H9 (cell line): ENCODE measurements around the gene NPTN. TPM values are rescaled to one million over a fixed set of nuclear protein-coding genes. Genes with fewer than 3 reads are reported as not detected.

Experiments
- DNase-seq: peaks from one replicate; pipeline ENCODE4 v3.0.0-alpha.2; 2017
- H2AFZ ChIP-seq: one replicate; pipeline ENCODE4 v1.6.1; 2013; ENCODE audit warnings: mild to moderate bottlenecking, low read length, control low read depth, moderate library complexity
- H2AK5ac ChIP-seq: 2 replicates; pipeline ENCODE4 v1.6.1; 2013; ENCODE audit warnings: low read length, control low read depth, mixed read lengths; ENCODE audit not compliant: insufficient read length
- H2BK120ac ChIP-seq: one replicate; pipeline ENCODE4 v1.6.1; 2013; ENCODE audit warnings: low read depth, mild to moderate bottlenecking, low read length, control low read depth, inconsistent platforms; ENCODE audit not compliant: poor library complexity, severe bottlenecking
- H2BK12ac ChIP-seq: 2 replicates; pipeline ENCODE4 v1.6.1; 2013; ENCODE audit warnings: low read length, control low read depth, mixed read lengths, low read depth; ENCODE audit not compliant: insufficient read length
- H2BK15ac ChIP-seq: 2 replicates; pipeline ENCODE4 v1.6.1; 2013; ENCODE audit warnings: low read depth, low read length, control low read depth
- H2BK20ac ChIP-seq: one replicate; pipeline ENCODE4 v1.6.1; 2013; ENCODE audit warnings: low read depth, mild to moderate bottlenecking, low read length, control low read depth, inconsistent platforms; ENCODE audit not compliant: poor library complexity, severe bottlenecking
- H2BK5ac ChIP-seq: 2 replicates; pipeline ENCODE4 v1.6.1; 2013; ENCODE audit warnings: low read length, control low read depth, mixed read lengths; ENCODE audit not compliant: insufficient read length
- H3K14ac ChIP-seq: 2 replicates; pipeline ENCODE4 v1.6.1; 2013; ENCODE audit warnings: low read length, control low read depth; ENCODE audit not compliant: insufficient read depth
- H3K18ac ChIP-seq: 2 replicates; pipeline ENCODE4 v1.6.1; 2013; ENCODE audit warnings: low read depth, mild to moderate bottlenecking, mixed read lengths, low read length, control low read depth; ENCODE audit not compliant: insufficient read length
- H3K23ac ChIP-seq: 2 replicates; pipeline ENCODE4 v1.6.1; 2013; ENCODE audit warnings: low read length, control low read depth, mixed read lengths, low read depth; ENCODE audit not compliant: insufficient read length
- H3K23me2 ChIP-seq: 2 replicates; pipeline ENCODE4 v1.6.1; 2013; ENCODE audit warnings: low read depth, mild to moderate bottlenecking, mixed read lengths, low read length, control low read depth; ENCODE audit not compliant: insufficient read length, poor library complexity, severe bottlenecking
- H3K27ac ChIP-seq: 2 replicates; pipeline ENCODE4 v1.5.1; 2013; ENCODE audit warnings: low read length, control low read depth, mixed read lengths, low read depth; ENCODE audit not compliant: insufficient read length
- H3K27me3 ChIP-seq: 2 replicates; pipeline ENCODE4 v1.6.1; 2013; ENCODE audit warnings: low read length, control low read depth, inconsistent platforms; ENCODE audit not compliant: insufficient read depth
- H3K4ac ChIP-seq: 2 replicates; pipeline ENCODE4 v1.6.1; 2013; ENCODE audit warnings: low read depth, mild to moderate bottlenecking, control low read depth, inconsistent platforms, low read length, moderate library complexity
- H3K4me1 ChIP-seq: 2 replicates; pipeline ENCODE4 v1.6.1; 2013; ENCODE audit warnings: low read length, control low read depth, inconsistent platforms; ENCODE audit not compliant: insufficient read depth
- H3K4me2 ChIP-seq: 2 replicates; pipeline ENCODE4 v1.6.1; 2013; ENCODE audit warnings: low read length, control low read depth, mixed read lengths; ENCODE audit not compliant: insufficient read length, insufficient read depth
- H3K56ac ChIP-seq: 2 replicates; pipeline ENCODE4 v1.6.1; 2013; ENCODE audit warnings: low read depth, mild to moderate bottlenecking, mixed read lengths, low read length, control low read depth; ENCODE audit not compliant: insufficient read length
- H3K79me1 ChIP-seq: 2 replicates; pipeline ENCODE4 v1.6.1; 2013; ENCODE audit warnings: low read depth, mild to moderate bottlenecking, moderate library complexity, low read length, control low read depth, inconsistent platforms; ENCODE audit not compliant: insufficient read depth, poor library complexity, severe bottlenecking
- H3K79me2 ChIP-seq: 2 replicates; pipeline ENCODE4 v1.6.1; 2013; ENCODE audit warnings: low read length, control low read depth, inconsistent platforms; ENCODE audit not compliant: insufficient read depth
- H3K9ac ChIP-seq: 2 replicates; pipeline ENCODE4 v1.6.1; 2013; ENCODE audit warnings: low read length, control low read depth, mixed read lengths; ENCODE audit not compliant: insufficient read length; ENCODE audit errors: extremely low read depth
- H3K9me3 ChIP-seq: one replicate; pipeline ENCODE4 v1.6.1; 2013; ENCODE audit warnings: low read depth, low read length, inconsistent platforms; ENCODE audit not compliant: control insufficient read depth
- H3T11ph ChIP-seq: one replicate; pipeline ENCODE4 v1.6.1; 2013; ENCODE audit warnings: mild to moderate bottlenecking, low read length, control low read depth, inconsistent platforms
- H4K20me1 ChIP-seq: one replicate; pipeline ENCODE4 v1.6.1; 2013; ENCODE audit not compliant: control insufficient read depth, insufficient read length, insufficient read depth
- H4K5ac ChIP-seq: 2 replicates; pipeline ENCODE4 v1.6.1; 2013; ENCODE audit warnings: low read depth, mild to moderate bottlenecking, mixed read lengths, low read length, control low read depth; ENCODE audit not compliant: insufficient read length
- H4K8ac ChIP-seq: replicated peaks from 2 replicates; pipeline ENCODE4 v1.6.1; 2013; ENCODE audit warnings: low read length, control low read depth, mixed read lengths, low read depth; ENCODE audit not compliant: insufficient read length
- H4K91ac ChIP-seq: 2 replicates; pipeline ENCODE4 v1.6.1; 2013; ENCODE audit warnings: low read depth, mild to moderate bottlenecking, moderate library complexity, mixed read lengths, low read length, control low read depth; ENCODE audit not compliant: insufficient read length
- H3K27ac Mint-ChIP-seq, 3 experiments: 2 replicates in 2 of 3; 3 replicates in 1 of 3; pipeline ENCODE4 v1.8.0; 2020 to 2021; ENCODE audit warnings: mixed read lengths in 3 of 3, mild to moderate bottlenecking in 1 of 3, moderate library complexity in 1 of 3
- H3K27me3 Mint-ChIP-seq: 2 replicates; pipeline ENCODE4 v1.8.0; 2021; ENCODE audit warnings: low read depth, mild to moderate bottlenecking, moderate library complexity, mixed read lengths
- H3K36me3 Mint-ChIP-seq, 3 experiments: 2 replicates in 2 of 3; 3 replicates in 1 of 3; pipeline ENCODE4 v1.8.0; 2020 to 2021; ENCODE audit warnings: low read depth in 3 of 3, mixed read lengths in 3 of 3; ENCODE audit not compliant: insufficient read depth in 1 of 3
- H3K4me1 Mint-ChIP-seq, 2 experiments: 2 replicates each; pipeline ENCODE4 v1.8.0; 2020; ENCODE audit warnings: mixed read lengths in 2 of 2
- H3K4me3 Mint-ChIP-seq, 2 experiments: 2 replicates in 1 of 2; 3 replicates in 1 of 2; pipeline ENCODE4 v1.8.0; 2020 to 2021; ENCODE audit warnings: mild to moderate bottlenecking in 2 of 2, mixed read lengths in 2 of 2, moderate library complexity in 1 of 2
- H3K9me3 Mint-ChIP-seq, 2 experiments: 2 replicates in 1 of 2; 3 replicates in 1 of 2; pipeline ENCODE4 v1.8.0; 2020; ENCODE audit warnings: mild to moderate bottlenecking in 2 of 2, mixed read lengths in 2 of 2, moderate library complexity in 1 of 2
- CTCF ChIP-seq: fragments of 200-600 bp; sonication (generic); conservative IDR thresholded peaks from 3 replicates; pipeline ENCODE4 v1.8.0; 2021; ENCODE audit warnings: antibody characterized with exemption, mild to moderate bottlenecking
- WGBS: extraction: QIAGEN DNeasy Blood & Tissue Kit; methylation state at CpG from one replicate; pipeline ENCODE4 v1.1.7; 2013; ENCODE audit warnings: missing lambda C conversion rate, low lambda C conversion rate, mixed read lengths; ENCODE audit not compliant: insufficient read length; ENCODE audit errors: extremely low coverage; 5-methylcytosine and 5-hydroxymethylcytosine counted together
- total RNA-seq: library from RNA; stranded (reverse); gene quantifications from 2 replicates; pipeline ENCODE4 v1.2.1, GENCODE V29; 2021

The NPTN gene
- total RNA-seq, 1 experiment from 2014 or later, result 89.1 TPM

GRCh38 chr15:73593304-73594074 lies 39.7 kb downstream of the NPTN start:
- H3K18ac ChIP-seq, result no peak overlapping the region
- no peaks in the 10 kb centered on the region for H3K9me3 Mint-ChIP-seq
- H3K79me2 ChIP-seq, result peaks cover 3% of the 10 kb centered on the region; the same call in 1 of the 2 replicates
- peaks cover 36 to 38% of the 10 kb centered on the region in 2 experiments for H3K4me1 Mint-ChIP-seq
- H3K27ac Mint-ChIP-seq, result peak overlapping the region; percentile 11 to 43 (median 31); a peak in 4 of 7 replicates
- H3K4me2 ChIP-seq, result no peak overlapping the region
- no peak overlapping the region for H2BK12ac ChIP-seq
- H3K9me3 ChIP-seq, result no peaks in the 10 kb centered on the region
- H4K91ac ChIP-seq, result no peak overlapping the region
- peaks cover 5% of the 10 kb centered on the region; the same call in 1 of the 2 replicates for H3K4me1 ChIP-seq
- H4K5ac ChIP-seq, result no peak overlapping the region
- H3K27me3 Mint-ChIP-seq, result no peaks in the 10 kb centered on the region
- H2BK120ac ChIP-seq, result no peak overlapping the region
- no peak overlapping the region for H3K56ac ChIP-seq
- no peak overlapping the region for H4K8ac ChIP-seq
- no CpG with 5 or more reads among the region's 9 CpGs for WGBS
- peaks cover 5% of the 10 kb centered on the region for H3K79me1 ChIP-seq
- no peaks in the 10 kb centered on the region for H4K20me1 ChIP-seq
- DNase-seq, result no peak
- H3K4ac ChIP-seq, result no peak overlapping the region
- H3K36me3 Mint-ChIP-seq, result peaks cover 6 to 29% (median 15%) of the 10 kb centered on the region in 3 experiments; a peak in 6 of 7 replicates
- no peak overlapping the region for H3K14ac ChIP-seq
- H3T11ph ChIP-seq, result no peak overlapping the region
- H2AFZ ChIP-seq, result no peak overlapping the region
- no peak overlapping the region for H3K9ac ChIP-seq
- H3K23me2 ChIP-seq, result no peaks in the 10 kb centered on the region
- no peak overlapping the region for H2BK20ac ChIP-seq
- H2BK15ac ChIP-seq, result no peak overlapping the region
- H3K4me3 Mint-ChIP-seq, result no peak overlapping the region
- no peak overlapping the region for H2BK5ac ChIP-seq
- H3K23ac ChIP-seq, result no peak overlapping the region
- TF ChIP-seq CTCF, result no peak
- H3K27me3 ChIP-seq, result no peaks in the 10 kb centered on the region
- no peak overlapping the region for H3K27ac ChIP-seq
- H2AK5ac ChIP-seq, result no peak overlapping the region
